CD14-positive monocyte (primary cell): ENCODE results near the gene SLU7. TPM values are rescaled to one million over a fixed set of nuclear protein-coding genes. Genes with fewer than 3 reads are reported as not detected.

ENCODE experiments used
- DNase-seq, 3 donors: peaks; one replicate each; pipeline ENCODE4 v3.0.0-alpha.2; 2011 to 2022
- H2AFZ ChIP-seq: 2 replicates; pipeline ENCODE4 v1.6.0; 2012; ENCODE audit warnings: mild to moderate bottlenecking, low read depth, low read length, inconsistent platforms; ENCODE audit not compliant: insufficient read depth, poor library complexity, severe bottlenecking
- H3K27ac ChIP-seq, 2 donors: 1 replicate in 1 of 2; 2 replicates in 1 of 2; pipeline ENCODE4 v1.5.1; 2012 to 2013; ENCODE audit warnings: low read length in 2 of 2, control low read depth in 1 of 2, inconsistent platforms in 1 of 2, low read depth in 1 of 2, mild to moderate bottlenecking in 1 of 2
- H3K27me3 ChIP-seq, 2 donors: one replicate each; pipeline versions ENCODE4 v1.6.0 to v1.6.1; 2011 to 2013; ENCODE audit warnings: low read length in 2 of 2; ENCODE audit not compliant: control insufficient read depth in 2 of 2, insufficient read depth in 2 of 2
- H3K36me3 ChIP-seq, 2 donors: replicated peaks in 1 of 2; 1 replicate in 1 of 2; 2 replicates in 1 of 2; pipeline versions ENCODE4 v1.5.1 to v1.6.1; 2012 to 2013; ENCODE audit warnings: low read length in 2 of 2, control low read depth in 1 of 2, inconsistent platforms in 1 of 2, mild to moderate bottlenecking in 1 of 2; ENCODE audit not compliant: insufficient read depth in 2 of 2, control insufficient read depth in 1 of 2
- H3K4me1 ChIP-seq, 2 donors: 1 replicate in 1 of 2; 2 replicates in 1 of 2; pipeline versions ENCODE4 v1.5.1 to v1.6.1; 2012 to 2013; ENCODE audit warnings: low read length in 2 of 2, control low read depth in 1 of 2, inconsistent platforms in 1 of 2, mild to moderate bottlenecking in 1 of 2, moderate library complexity in 1 of 2; ENCODE audit not compliant: insufficient read depth in 2 of 2, control insufficient read depth in 1 of 2
- H3K4me2 ChIP-seq: replicated peaks from 2 replicates; pipeline ENCODE3; 2012; ENCODE audit warnings: low read length, moderate library complexity, mild to moderate bottlenecking; ENCODE audit not compliant: poor library complexity, severe bottlenecking; ENCODE audit errors: extremely low read depth
- H3K4me3 ChIP-seq, 3 experiments: fragments of 200-600 bp in 1 of 3; sonication (generic) in 1 of 3; replicated peaks in 1 of 3; 1 replicate in 2 of 3; 2 replicates in 1 of 3; pipeline ENCODE4 v1.5.1; 2011 to 2013; ENCODE audit warnings: low read length in 3 of 3, mild to moderate bottlenecking in 3 of 3, control low read depth in 2 of 3, low read depth in 2 of 3, inconsistent platforms in 1 of 3, moderate library complexity in 1 of 3
- H3K79me2 ChIP-seq: 2 replicates; pipeline ENCODE4 v1.6.0; 2012; ENCODE audit warnings: mild to moderate bottlenecking, control low read depth, inconsistent platforms, low read length, moderate library complexity; ENCODE audit not compliant: insufficient read depth
- H3K9ac ChIP-seq: 2 replicates; pipeline ENCODE4 v1.6.0; 2017; ENCODE audit warnings: low read length, mild to moderate bottlenecking; ENCODE audit not compliant: insufficient read depth, poor library complexity, severe bottlenecking
- H3K9me3 ChIP-seq, 2 donors: replicated peaks in 1 of 2; 1 replicate in 1 of 2; 2 replicates in 1 of 2; pipeline versions ENCODE4 v1.5.1 to v1.6.1; 2012 to 2013; ENCODE audit warnings: low read length in 2 of 2, control low read depth in 1 of 2; ENCODE audit not compliant: control insufficient read depth in 1 of 2, insufficient read depth in 1 of 2
- H4K20me1 ChIP-seq: 2 replicates; pipeline ENCODE4 v1.6.0; 2012; ENCODE audit warnings: mild to moderate bottlenecking, low read length, control low read depth, moderate library complexity; ENCODE audit not compliant: insufficient read depth
- H3K27ac Mint-ChIP-seq, 7 donors: one replicate each; pipeline ENCODE4 v1.8.0; 2020; ENCODE audit warnings: mild to moderate bottlenecking in 7 of 7, mixed read lengths in 7 of 7, moderate library complexity in 6 of 7, inconsistent platforms in 2 of 7
- H3K27me3 Mint-ChIP-seq, 3 donors: one replicate each; pipeline ENCODE4 v1.8.0; 2021 to 2022; ENCODE audit warnings: low read depth in 3 of 3, mild to moderate bottlenecking in 3 of 3, mixed read lengths in 3 of 3, moderate library complexity in 3 of 3, inconsistent platforms in 1 of 3
- H3K36me3 Mint-ChIP-seq, 2 donors: one replicate each; pipeline ENCODE4 v1.8.0; 2020; ENCODE audit warnings: mixed read lengths in 2 of 2, inconsistent platforms in 1 of 2, mild to moderate bottlenecking in 1 of 2
- H3K4me1 Mint-ChIP-seq: one replicate; pipeline ENCODE4 v1.8.0; 2020; ENCODE audit warnings: mild to moderate bottlenecking, mixed read lengths
- H3K4me3 Mint-ChIP-seq, 2 donors: one replicate each; pipeline ENCODE4 v1.8.0; 2020; ENCODE audit warnings: mild to moderate bottlenecking in 2 of 2, mixed read lengths in 2 of 2, moderate library complexity in 1 of 2
- H3K9me3 Mint-ChIP-seq, 7 donors: one replicate each; pipeline ENCODE4 v1.8.0; 2020 to 2022; ENCODE audit warnings: mixed read lengths in 7 of 7, mild to moderate bottlenecking in 6 of 7, moderate library complexity in 6 of 7, inconsistent platforms in 2 of 7
- WGBS: methylation state at CpG from one replicate; pipeline ENCODE4 v1.1.5; 2013; ENCODE audit warnings: missing lambda C conversion rate; ENCODE audit not compliant: insufficient coverage; 5-methylcytosine and 5-hydroxymethylcytosine counted together
- intact Hi-C, 2 donors: fragments of 100-400 bp; cut with micrococcal nuclease; formaldehyde crosslinking; loops; one replicate each; pipeline versions ENCODE4 v1.15.0 to v1.15.1; 2023
- polyA plus RNA-seq, 3 donors: library from polyadenylated mRNA; depleted of rRNA in 1 of 3; unstranded in 2 of 3; stranded (reverse) in 1 of 3; fragments of 300-500 nt in 2 of 3; fragments of >200 nt in 1 of 3; fragmentation: Illumina TruSeq in 2 of 3; gene quantifications; 1 replicate in 2 of 3; 2 replicates in 1 of 3; pipeline ENCODE4 v1.2.3, GENCODE V29; 2012 to 2021
- TF ChIP-seq, protein P1 (sequence below): fragments of 200-600 bp; IDR thresholded peaks from one replicate; pipeline ENCODE4 v1.8.0; 2022; ENCODE audit warnings: antibody characterized with exemption, mild to moderate bottlenecking

The SLU7 gene
- polyA plus RNA-seq, 3 donors = 38.4 to 61.6 (median 42.3) TPM

DNA sequence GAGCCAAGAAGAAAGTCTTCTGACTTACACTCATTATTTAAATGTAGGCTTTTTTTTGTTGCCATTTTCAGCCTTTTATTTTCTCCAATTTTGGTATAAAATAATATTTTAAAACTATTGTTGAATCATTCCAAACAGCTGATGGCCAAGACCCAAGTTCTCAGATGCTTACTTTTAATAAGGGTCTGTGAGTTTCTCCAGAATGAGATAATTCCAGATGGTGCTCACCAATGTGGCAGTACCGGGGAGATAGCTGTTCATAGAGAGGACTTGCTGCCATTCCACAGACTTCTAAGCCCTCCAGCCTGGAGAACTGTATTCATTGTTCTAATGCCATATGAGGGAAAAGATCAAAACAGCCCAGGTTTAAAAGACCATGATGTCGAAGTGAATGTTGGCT is 43.2 kb downstream of the SLU7 start:
- Histone ChIP-seq H3K9me3 (no peaks in the 10 kb centered on the region), H3K36me3 (no peaks in the 10 kb centered on the region), H3K79me2 (no peaks in the 10 kb centered on the region), H3K4me1 (peaks cover under 1% of the 10 kb centered on the region in 2 donors), H3K4me3 (no peak overlapping the region), H3K9ac (no peak overlapping the region), H3K27ac (no peak overlapping the region), H3K4me2 (no peak overlapping the region), H4K20me1 (no peaks in the 10 kb centered on the region), H3K27me3 (peaks cover 35 to 39% of the 10 kb centered on the region in 2 donors), H2AFZ (no peak overlapping the region)
- Mint-ChIP-seq H3K4me1 (peaks cover 6% of the 10 kb centered on the region), H3K27ac (no peak overlapping the region), H3K9me3 (peaks cover 0 to 3% (median 0%) of the 10 kb centered on the region in 7 donors), H3K36me3 (no peaks in the 10 kb centered on the region), H3K27me3 (peaks cover 24 to 60% (median 33%) of the 10 kb centered on the region in 3 donors), H3K4me3 (no peak overlapping the region)
- no CpG with 5 or more reads among the region's 2 CpGs for WGBS
- intact Hi-C loops = no loop called here
- DNase-seq = no peak
- TF ChIP-seq, protein P1, sequence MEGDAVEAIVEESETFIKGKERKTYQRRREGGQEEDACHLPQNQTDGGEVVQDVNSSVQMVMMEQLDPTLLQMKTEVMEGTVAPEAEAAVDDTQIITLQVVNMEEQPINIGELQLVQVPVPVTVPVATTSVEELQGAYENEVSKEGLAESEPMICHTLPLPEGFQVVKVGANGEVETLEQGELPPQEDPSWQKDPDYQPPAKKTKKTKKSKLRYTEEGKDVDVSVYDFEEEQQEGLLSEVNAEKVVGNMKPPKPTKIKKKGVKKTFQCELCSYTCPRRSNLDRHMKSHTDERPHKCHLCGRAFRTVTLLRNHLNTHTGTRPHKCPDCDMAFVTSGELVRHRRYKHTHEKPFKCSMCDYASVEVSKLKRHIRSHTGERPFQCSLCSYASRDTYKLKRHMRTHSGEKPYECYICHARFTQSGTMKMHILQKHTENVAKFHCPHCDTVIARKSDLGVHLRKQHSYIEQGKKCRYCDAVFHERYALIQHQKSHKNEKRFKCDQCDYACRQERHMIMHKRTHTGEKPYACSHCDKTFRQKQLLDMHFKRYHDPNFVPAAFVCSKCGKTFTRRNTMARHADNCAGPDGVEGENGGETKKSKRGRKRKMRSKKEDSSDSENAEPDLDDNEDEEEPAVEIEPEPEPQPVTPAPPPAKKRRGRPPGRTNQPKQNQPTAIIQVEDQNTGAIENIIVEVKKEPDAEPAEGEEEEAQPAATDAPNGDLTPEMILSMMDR = no peak

DNA sequence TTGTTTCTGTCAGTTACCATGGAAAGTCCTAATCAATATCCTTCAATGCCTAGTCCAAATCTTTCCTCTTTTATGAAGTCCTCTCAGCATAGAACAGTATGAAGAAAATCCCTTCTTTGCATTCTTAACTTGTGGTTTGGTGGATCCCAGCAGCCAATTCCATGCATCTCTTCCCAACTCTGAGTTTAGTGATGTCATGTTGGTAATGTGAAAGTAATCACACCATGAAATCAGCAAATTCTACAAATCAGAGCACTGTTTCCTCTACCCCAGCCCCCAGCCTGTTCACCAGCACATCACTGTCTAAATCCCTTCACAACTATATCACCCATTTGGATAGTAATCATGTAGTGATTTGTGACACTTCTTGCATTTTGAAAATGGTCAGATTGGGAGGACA is 43.7 kb downstream of the SLU7 start:
- no peak overlapping the region for H3K4me2 ChIP-seq
- Mint-ChIP-seq H3K36me3 (no peaks in the 10 kb centered on the region), H3K9me3 (peaks cover 0 to 6% (median 0%) of the 10 kb centered on the region in 7 donors), H3K27ac (no peak overlapping the region), H3K4me1 (peaks cover 9% of the 10 kb centered on the region), H3K4me3 (no peak overlapping the region), H3K27me3 (peaks cover 29 to 65% (median 36%) of the 10 kb centered on the region in 3 donors)
- intact Hi-C loops = no loop called here
- H3K9me3 ChIP-seq = no peaks in the 10 kb centered on the region
- H3K9ac ChIP-seq = no peak overlapping the region
- H3K79me2 ChIP-seq = no peaks in the 10 kb centered on the region
- H4K20me1 ChIP-seq = no peaks in the 10 kb centered on the region
- no peaks in the 10 kb centered on the region for H3K36me3 ChIP-seq
- H3K4me1 ChIP-seq = peaks cover 4 to 6% of the 10 kb centered on the region in 2 donors
- H3K27ac ChIP-seq = no peak overlapping the region
- no peak for DNase-seq
- peaks cover 38 to 41% of the 10 kb centered on the region in 2 donors for H3K27me3 ChIP-seq
- no peak overlapping the region for H2AFZ ChIP-seq
- H3K4me3 ChIP-seq = no peak overlapping the region
- TF ChIP-seq, protein P1 = no peak
